Femur (tissue), 1 donor: Measurements from ENCODE around the gene TEDC1.
"Not testable (repeated sequence)": the region's sequence is repeated elsewhere in the genome, so short reads cannot be mapped to it uniquely, and the experiment has no call there.

Source experiments
- DNase-seq: peaks from one replicate; pipeline ENCODE4 v3.0.0-alpha.2; 2017

The TEDC1 gene

GRCh38 chr14:105545676-105546075 is 54.6 kb downstream of the TEDC1 start:
- DNase-seq = not testable (repeated sequence)

- not testable (repeated sequence) for DNase-seq
These were observed 55.4 kb downstream of the TEDC1 start for GRCh38 chr14:105546410-105546809.

GRCh38 chr14:105547072-105547471 is 56.0 kb downstream of the TEDC1 start:
- DNase-seq = not testable (repeated sequence)

- DNase-seq = no peak
These were observed 56.7 kb downstream of the TEDC1 start for GRCh38 chr14:105547741-105548169.
